GM13976 (cell line): Measurements from ENCODE around the gene PTGIR.

Experiments used
- DNase-seq: peaks from one replicate; pipeline ENCODE4 v3.0.0; 2012; ENCODE audit warnings: low spot score
- CTCF ChIP-seq: IDR thresholded peaks from 2 replicates; pipeline ENCODE4 v1.5.1; 2012; ENCODE audit warnings: borderline replicate concordance, mild to moderate bottlenecking; ENCODE audit not compliant: insufficient read depth; ENCODE audit errors: extremely low read depth, missing control alignments, control extremely low read depth
- in situ Hi-C: fragments of 300-500 bp; cut with MboI; formaldehyde crosslinking; loops from one replicate; pipeline ENCODE4 v1.12.0; 2022; ENCODE audit warnings: low sequenced_read_pairs, mixed read lengths, inconsistent platforms; ENCODE audit not compliant: unreplicated experiment

Gene PTGIR

GRCh38 chr19:46601318-46602224 is 23.3 kb downstream of the PTGIR start, which contains the start of gene CALM3:
Gene CALM3 (plus strand): TSS chr19:46601330. CDS start chr19:46601435, 105 bp downstream.
- DNase-seq: peak; percentile 48
- in situ Hi-C loops: no loop called here
- TF ChIP-seq CTCF: no peak

GRCh38 chr19:46600384-46601317 is 24.2 kb downstream of the PTGIR start:
- peak; percentile 95 for DNase-seq
- TF ChIP-seq CTCF: no peak
- in situ Hi-C loops: no loop called here

- in situ Hi-C loops: no loop called here
- no peak for DNase-seq
- no peak for TF ChIP-seq CTCF
Observed at GRCh38 chr19:46599716-46600373, 25.0 kb downstream of the PTGIR start.

GRCh38 chr19:46598372-46598917 is 26.4 kb downstream of the PTGIR start:
- in situ Hi-C loops: no loop called here
- TF ChIP-seq CTCF: no peak
- DNase-seq: no peak

GRCh38 chr19:46596008-46596407 is 28.9 kb downstream of the PTGIR start:
- TF ChIP-seq CTCF: no peak
- no peak for DNase-seq
- in situ Hi-C loops: no loop called here

GRCh38 chr19:46591870-46592269 is 33.0 kb downstream of the PTGIR start:
- DNase-seq: no peak
- in situ Hi-C loops: no loop called here
- no peak for TF ChIP-seq CTCF
